Muscle of leg (tissue), 11 donors: ENCODE data around the gene TMEM247. TPM values are rescaled to one million over a fixed set of nuclear protein-coding genes. Genes with fewer than 3 reads are reported as not detected.
A peak's percentile ranks its signal among the peaks of the same experiment; 100 is the strongest.

Source experiments
- DNase-seq: peaks from one replicate; pipeline ENCODE4 v3.0.0; 2013
- H3K27ac ChIP-seq: one replicate; pipeline ENCODE4 v1.5.1; 2013; ENCODE audit warnings: mild to moderate bottlenecking, low read length, control low read depth
- H3K27me3 ChIP-seq: one replicate; pipeline ENCODE4 v1.6.1; 2013; ENCODE audit warnings: low read length; ENCODE audit not compliant: control insufficient read depth, insufficient read depth
- H3K36me3 ChIP-seq: one replicate; pipeline ENCODE4 v1.6.1; 2013; ENCODE audit warnings: low read length; ENCODE audit not compliant: control insufficient read depth, insufficient read depth
- H3K4me1 ChIP-seq: one replicate; pipeline ENCODE4 v1.6.1; 2013; ENCODE audit warnings: low read length; ENCODE audit not compliant: control insufficient read depth, insufficient read depth
- H3K4me3 ChIP-seq: one replicate; pipeline ENCODE4 v1.5.1; 2013; ENCODE audit warnings: low read length, control low read depth
- H3K9me3 ChIP-seq: replicated peaks from 2 replicates; pipeline ENCODE4 v1.6.1; 2013; ENCODE audit warnings: low read depth, low read length; ENCODE audit not compliant: control insufficient read depth
- WGBS: methylation state at CpG from one replicate; pipeline ENCODE4 v1.1.5; 2013; ENCODE audit warnings: missing lambda C conversion rate; ENCODE audit not compliant: insufficient coverage; 5-methylcytosine and 5-hydroxymethylcytosine counted together
- polyA plus RNA-seq, 8 donors: library from polyadenylated mRNA; unstranded; fragments of 120-200 nt; gene quantifications; one replicate each; pipeline versions ENCODE4 v1.2.1 to v1.2.3, GENCODE V29; 2013; ENCODE audit warnings: inconsistent platforms in 1 of 8, low replicate concordance in 1 of 8; ENCODE audit not compliant: insufficient read length in 8 of 8, insufficient read depth in 1 of 8
- total RNA-seq: library from RNA; stranded (reverse); fragments of 120-200 nt; gene quantifications from one replicate; pipeline ENCODE4 v1.2.4, GENCODE V29; 2013

Gene TMEM247
- total and polyA plus RNA-seq, 9 donors: not detected

DNA sequence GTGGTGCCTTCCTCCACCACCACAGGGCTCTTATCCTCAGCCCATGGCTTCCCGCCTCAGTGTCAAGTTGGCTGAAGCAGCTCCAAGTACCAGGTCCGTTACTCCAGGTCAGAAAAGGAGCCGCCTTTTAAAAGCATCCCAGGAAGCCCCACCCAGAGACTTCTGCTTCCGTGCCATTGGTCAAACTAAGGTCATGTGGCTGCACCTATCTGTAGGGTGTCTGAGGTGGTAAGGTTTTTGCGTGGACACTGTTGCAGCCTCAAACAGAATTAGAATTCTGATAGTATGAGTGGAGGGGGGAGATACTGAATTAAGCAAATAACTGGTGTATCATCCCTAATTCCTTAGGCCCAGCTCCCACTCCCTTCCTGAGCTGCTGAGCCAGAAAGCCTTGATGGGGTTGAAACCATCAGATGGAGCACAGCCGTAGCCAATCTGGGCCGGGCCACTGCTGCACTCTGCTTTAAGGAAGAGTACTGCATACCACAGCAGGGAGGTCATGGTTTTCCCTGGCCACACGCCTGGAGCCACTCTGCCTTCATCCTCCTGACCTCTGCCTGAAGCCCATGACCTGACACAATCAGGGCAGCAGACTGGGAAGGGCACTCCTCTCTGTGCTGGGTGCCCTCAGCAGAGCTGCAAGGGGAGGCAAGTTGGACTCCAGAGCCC lies 8.4 kb downstream of the TMEM247 start:
- Histone ChIP-seq H3K27ac (no peak overlapping the region), H3K4me1 (peaks cover 23% of the 10 kb centered on the region), H3K27me3 (peaks cover 4% of the 10 kb centered on the region), H3K36me3 (no peaks in the 10 kb centered on the region), H3K4me3 (no peak overlapping the region), H3K9me3 (no peaks in the 10 kb centered on the region)
- peak; percentile 49 for DNase-seq
- WGBS: 53% methylated on average over 7 of the region's 8 CpGs

DNA sequence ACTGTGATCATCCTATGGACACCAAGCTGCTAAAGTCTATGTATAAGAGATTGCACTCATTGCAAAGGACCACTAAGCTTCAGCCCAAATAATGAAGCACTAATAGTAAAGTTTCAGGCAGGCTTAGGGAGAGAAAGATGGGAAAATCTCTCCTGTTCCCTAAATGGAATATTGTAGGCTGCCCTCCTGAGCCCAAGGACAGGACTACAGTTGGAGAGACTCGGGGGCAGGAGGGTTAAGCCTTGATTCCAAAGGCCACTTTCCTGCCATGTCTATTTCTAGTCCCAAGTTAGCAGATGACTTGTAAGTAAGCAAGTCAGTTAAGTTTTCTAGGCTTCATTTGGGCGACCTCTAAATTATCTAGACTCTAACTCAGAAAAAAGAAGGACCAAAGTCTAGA lies 9.0 kb downstream of the TMEM247 start:
- no peak for DNase-seq
- Histone ChIP-seq H3K4me3 (no peak overlapping the region), H3K27ac (no peak overlapping the region), H3K36me3 (no peaks in the 10 kb centered on the region), H3K9me3 (no peaks in the 10 kb centered on the region), H3K27me3 (peaks cover 4% of the 10 kb centered on the region), H3K4me1 (peaks cover 24% of the 10 kb centered on the region)
- no CpG with 5 or more reads among the region's 2 CpGs for WGBS

DNA sequence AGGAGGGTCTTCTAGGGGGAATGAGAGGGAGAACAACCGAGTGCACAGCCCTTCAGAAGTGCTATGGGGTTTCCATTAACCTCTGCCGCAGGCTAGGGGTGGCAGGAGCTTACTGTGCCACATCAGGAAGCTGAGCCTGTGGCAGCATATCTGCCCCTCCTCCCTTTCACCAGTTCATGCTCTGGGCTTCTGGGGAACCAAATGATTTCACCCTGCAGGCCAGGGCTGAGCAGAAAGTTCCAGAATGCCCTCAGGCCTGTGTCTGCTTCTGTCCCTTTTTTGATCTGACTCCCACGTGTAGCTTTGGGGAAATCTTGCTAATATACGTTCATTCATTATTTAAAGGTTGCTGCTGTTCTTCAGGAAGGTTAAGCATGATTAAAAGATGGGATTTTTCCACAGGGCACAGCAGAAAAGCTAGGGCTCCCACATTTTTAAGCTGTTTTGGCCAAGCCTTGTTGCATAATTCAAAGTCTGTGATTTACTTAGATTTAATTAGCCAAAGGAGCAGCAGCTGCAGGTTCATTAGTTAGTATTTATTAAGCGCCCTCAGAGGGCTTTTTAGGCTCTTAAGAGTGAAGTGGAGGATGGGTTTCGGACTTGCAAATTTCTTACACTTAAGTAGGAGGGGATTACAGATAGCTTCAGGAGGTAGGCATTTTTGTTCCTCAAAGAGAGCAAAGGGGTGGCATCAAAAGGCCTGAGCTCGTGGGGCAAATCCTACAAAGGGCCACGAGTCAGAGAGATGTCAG lies 10.2 kb downstream of the TMEM247 start:
- H3K27me3 ChIP-seq: peaks cover 4% of the 10 kb centered on the region
- H3K4me1 ChIP-seq: peaks cover 25% of the 10 kb centered on the region
- H3K4me3 ChIP-seq: no peak overlapping the region
- H3K9me3 ChIP-seq: no peaks in the 10 kb centered on the region
- no peak overlapping the region for H3K27ac ChIP-seq
- no peak for DNase-seq
- WGBS: 74% methylated on average over 5 of the region's 8 CpGs
- H3K36me3 ChIP-seq: no peaks in the 10 kb centered on the region

DNA sequence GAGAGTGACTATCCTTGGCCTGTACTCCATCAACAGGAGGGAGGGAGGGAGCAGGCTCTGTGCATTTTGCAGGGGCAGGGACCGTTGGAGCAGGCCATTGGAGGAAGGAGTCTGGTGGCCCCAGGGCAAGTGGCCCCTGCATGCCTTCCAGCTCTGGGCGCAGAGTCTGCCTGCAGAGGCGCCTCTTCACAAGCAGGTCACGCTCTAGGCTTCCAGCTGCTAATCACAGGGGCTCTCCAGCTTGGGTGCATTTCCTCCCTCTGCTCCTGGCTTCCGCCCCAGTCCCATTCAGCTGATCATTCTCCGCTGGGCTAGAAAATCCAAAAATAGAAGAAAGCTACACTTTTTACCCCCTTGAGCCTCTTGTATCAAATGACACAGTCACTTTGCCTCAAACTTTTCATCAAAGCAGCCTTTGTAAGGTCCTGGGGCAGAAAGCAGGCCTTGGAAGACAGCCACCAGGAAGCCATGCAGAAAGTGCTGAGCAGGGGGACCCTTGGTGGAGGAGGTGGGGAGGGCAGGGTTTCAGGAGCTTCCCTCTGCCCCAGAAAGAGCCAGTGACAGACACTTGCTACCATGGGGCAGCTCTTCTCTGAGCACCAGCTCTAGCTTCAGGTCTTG lies 11.3 kb downstream of the TMEM247 start:
- Histone ChIP-seq H3K9me3 (no peaks in the 10 kb centered on the region), H3K4me1 (peaks cover 25% of the 10 kb centered on the region), H3K4me3 (no peak overlapping the region), H3K36me3 (no peaks in the 10 kb centered on the region), H3K27ac (peak overlapping the region; percentile 32), H3K27me3 (no peaks in the 10 kb centered on the region)
- 20% methylated on average over 6 of the region's 6 CpGs for WGBS
- peak; percentile 88 for DNase-seq

DNA sequence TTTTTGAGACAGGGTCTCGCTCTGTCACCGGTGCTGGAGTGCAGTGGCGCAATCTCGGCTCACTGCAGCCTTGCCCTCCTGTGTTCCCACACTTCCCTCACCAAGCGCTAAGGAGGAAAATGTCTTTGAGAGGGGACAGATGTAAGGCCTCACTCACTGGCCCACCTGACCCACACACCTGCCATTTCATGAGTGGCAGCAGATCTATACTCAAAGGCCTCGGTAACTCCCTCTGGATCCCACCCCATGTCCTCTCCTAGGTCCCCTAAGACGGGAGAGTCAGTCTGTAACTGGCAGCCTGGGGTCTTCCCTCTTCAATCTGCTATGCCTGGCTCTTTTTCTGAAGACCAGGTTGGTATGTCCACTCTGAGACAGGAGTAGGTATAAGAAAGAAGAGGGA lies 12.9 kb downstream of the TMEM247 start:
- Histone ChIP-seq H3K4me3 (no peak overlapping the region), H3K9me3 (no peaks in the 10 kb centered on the region), H3K27ac (no peak overlapping the region), H3K4me1 (peaks cover 25% of the 10 kb centered on the region), H3K27me3 (no peaks in the 10 kb centered on the region), H3K36me3 (no peaks in the 10 kb centered on the region)
- 93% methylated on average over 5 of the region's 7 CpGs for WGBS
- no peak for DNase-seq

DNA sequence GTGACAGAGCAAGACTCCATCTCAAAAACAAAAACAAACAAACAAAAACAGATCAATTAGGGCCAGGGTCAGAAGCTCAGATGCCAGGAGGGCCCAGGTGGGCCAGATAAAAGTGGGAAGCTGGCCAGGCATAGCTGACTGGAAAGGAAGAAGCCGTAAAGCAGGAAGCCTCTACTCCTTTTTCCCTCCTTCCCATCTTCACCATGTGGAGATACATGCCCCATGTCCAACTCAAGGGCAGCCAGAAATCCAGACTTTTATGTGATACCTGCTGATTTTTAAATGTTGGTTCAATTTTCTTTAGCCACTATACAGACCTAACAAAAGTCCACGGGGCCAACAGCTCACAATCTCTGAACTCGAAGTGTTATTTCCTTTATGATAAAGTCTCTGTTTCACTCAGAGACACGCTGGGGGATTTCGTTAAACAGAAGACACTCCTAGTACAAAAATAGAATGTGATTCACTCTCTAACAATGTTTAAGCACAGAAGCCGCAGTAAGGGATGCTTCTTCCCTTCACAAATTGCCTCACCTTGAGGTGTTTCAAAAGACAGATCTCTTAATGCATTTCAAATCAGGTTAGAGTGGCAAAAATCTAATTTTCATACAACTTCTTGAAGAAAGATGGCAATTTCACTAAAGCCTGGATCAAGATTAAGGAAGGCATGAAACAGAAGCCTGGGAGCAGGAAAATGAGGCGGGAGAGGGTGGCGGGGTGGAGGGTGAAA lies 14.0 kb downstream of the TMEM247 start:
- H3K27me3 ChIP-seq: peaks cover 4% of the 10 kb centered on the region
- H3K36me3 ChIP-seq: no peaks in the 10 kb centered on the region
- 87% methylated on average over 2 of the region's 8 CpGs for WGBS
- H3K4me1 ChIP-seq: peaks cover 18% of the 10 kb centered on the region
- no peak overlapping the region for H3K4me3 ChIP-seq
- DNase-seq: peak; percentile 55
- no peaks in the 10 kb centered on the region for H3K9me3 ChIP-seq
- H3K27ac ChIP-seq: no peak overlapping the region

DNA sequence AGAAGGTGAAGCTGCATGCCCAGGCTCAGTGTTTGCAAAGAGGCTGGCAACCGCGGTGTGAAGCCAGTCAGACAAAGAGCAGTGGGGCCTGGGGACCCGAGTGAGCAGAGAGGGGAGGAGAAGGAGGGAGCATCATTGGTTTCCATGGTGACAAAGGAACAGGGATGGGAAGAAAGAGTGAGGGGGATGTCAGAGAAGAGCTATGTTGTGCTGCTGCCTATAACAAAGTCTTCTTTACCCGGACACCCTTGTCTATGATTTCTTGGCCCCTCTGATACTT lies 14.5 kb downstream of the TMEM247 start:
- peak; percentile 38 for DNase-seq
- H3K9me3 ChIP-seq: no peaks in the 10 kb centered on the region
- no peak overlapping the region for H3K4me3 ChIP-seq
- H3K27ac ChIP-seq: no peak overlapping the region
- H3K36me3 ChIP-seq: no peaks in the 10 kb centered on the region
- H3K27me3 ChIP-seq: peaks cover 4% of the 10 kb centered on the region
- 22% methylated on average over 3 of the region's 4 CpGs for WGBS
- H3K4me1 ChIP-seq: peaks cover 18% of the 10 kb centered on the region

DNA sequence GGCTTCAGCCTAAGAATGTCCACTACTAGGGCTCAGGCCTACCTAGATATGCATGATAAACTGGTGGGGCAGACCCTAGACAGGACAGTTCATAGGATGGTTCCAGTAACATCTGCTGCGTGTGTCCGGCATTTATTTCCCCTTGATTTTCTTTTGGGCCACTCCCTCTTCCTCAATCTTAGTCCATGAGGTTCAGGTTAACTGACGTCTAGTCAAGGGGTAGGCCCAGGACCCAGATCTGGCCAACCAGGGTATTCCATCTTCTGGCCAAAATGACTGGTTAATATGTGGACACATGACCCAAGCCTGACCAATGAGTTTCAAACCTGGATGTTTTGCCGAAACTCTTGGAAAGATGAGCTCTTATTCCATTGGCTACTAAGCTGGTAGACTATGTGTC lies 15.2 kb downstream of the TMEM247 start:
- peaks cover 21% of the 10 kb centered on the region for H3K4me1 ChIP-seq
- H3K27me3 ChIP-seq: peaks cover 4% of the 10 kb centered on the region
- DNase-seq: no peak
- H3K36me3 ChIP-seq: no peaks in the 10 kb centered on the region
- WGBS: 93% methylated on average over 4 of the region's 4 CpGs
- no peak overlapping the region for H3K4me3 ChIP-seq
- H3K9me3 ChIP-seq: no peaks in the 10 kb centered on the region
- no peak overlapping the region for H3K27ac ChIP-seq

DNA sequence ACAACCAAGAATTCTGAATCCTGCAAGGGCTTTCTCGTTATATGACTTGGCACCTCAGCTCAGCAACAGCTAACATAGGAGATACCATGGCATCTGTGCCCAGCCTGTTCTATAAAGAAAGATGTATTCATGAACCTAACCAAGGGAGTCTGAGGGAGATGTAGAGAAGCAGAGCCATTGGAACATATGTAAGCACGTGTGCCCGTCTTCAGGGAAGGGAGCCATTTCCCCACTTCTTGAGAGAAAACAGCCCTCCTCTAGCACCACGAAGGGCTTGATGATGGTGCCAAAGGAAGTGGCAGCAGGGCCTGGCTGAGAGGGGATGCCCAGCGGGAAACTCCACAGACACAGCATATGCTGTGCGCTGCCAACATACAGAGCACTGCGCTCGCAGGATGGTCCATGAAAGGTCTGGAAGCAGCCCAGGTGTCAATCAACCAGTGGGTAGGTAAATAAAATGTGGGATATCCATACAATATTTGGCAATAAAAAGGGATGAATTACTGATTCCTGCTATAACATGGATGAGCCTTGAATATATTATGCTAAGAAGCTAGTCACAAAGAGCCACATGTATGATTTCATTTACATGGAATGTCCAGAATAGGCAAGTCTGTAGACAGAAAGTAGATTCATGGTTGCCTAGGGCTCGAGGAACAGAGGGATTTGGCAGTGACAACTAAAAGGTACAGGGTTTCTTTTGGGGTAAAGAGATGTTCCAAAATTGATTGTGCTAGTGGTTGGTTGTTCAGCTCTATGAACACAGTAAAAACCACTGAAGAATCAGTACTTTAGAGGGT lies 16.1 kb downstream of the TMEM247 start:
- DNase-seq: no peak
- no peak overlapping the region for H3K4me3 ChIP-seq
- H3K36me3 ChIP-seq: no peaks in the 10 kb centered on the region
- peaks cover 19% of the 10 kb centered on the region for H3K4me1 ChIP-seq
- H3K9me3 ChIP-seq: no peaks in the 10 kb centered on the region
- H3K27ac ChIP-seq: no peak overlapping the region
- peaks cover 4% of the 10 kb centered on the region for H3K27me3 ChIP-seq
- WGBS: 89% methylated on average over 7 of the region's 9 CpGs
